Caco-2 (cell line): Measurements from ENCODE around the gene UCHL5. TPM values are rescaled to one million over a fixed set of nuclear protein-coding genes. Genes with fewer than 3 reads are reported as not detected.

Source experiments
- Bru-seq: library from RNA; stranded (reverse); fragments of 400-500 nt; gene quantifications from one replicate; lab custom pipeline; 2021; lab: Mats Ljungman, UMichigan
- BruChase-seq, 2 experiments: library from RNA; stranded (reverse); fragments of 400-500 nt; gene quantifications; one replicate each; lab custom pipeline; 2021; lab: Mats Ljungman, UMichigan
- BruUV-seq: library from RNA; stranded (reverse); fragments of 400-500 nt; replicated peaks from 2 replicates; lab custom pipeline; 2021; lab: Mats Ljungman, UMichigan
- CTCF ChIA-PET: fragments of 300-600 bp; sonication (Branson Sonifier 250); formaldehyde crosslinking; loops from one replicate; lab custom pipeline; 2022; ENCODE audit warnings: antibody characterized with exemption; lab: Charles Lee
- POLR2A ChIA-PET: fragments of 300-600 bp; sonication (Branson Sonifier 250); formaldehyde crosslinking; loops from one replicate; lab custom pipeline; 2022; ENCODE audit warnings: antibody characterized with exemption; lab: Charles Lee
- DNase-seq, 2 experiments: peaks; one replicate each; pipeline versions ENCODE4 v3.0.0 to v3.0.0-alpha.2; 2020 to 2022
- H3K27me3 ChIP-seq: replicated peaks from 2 replicates; pipeline ENCODE4 v1.6.0; 2011; ENCODE audit warnings: low read length; ENCODE audit not compliant: control insufficient read depth, insufficient read depth
- H3K36me3 ChIP-seq: 2 replicates; pipeline ENCODE4 v1.5.1; 2011; ENCODE audit warnings: low read length; ENCODE audit not compliant: control insufficient read depth, insufficient read depth
- H3K4me1 ChIP-seq: fragments of 250-450 bp; sonication (Bioruptor Pico); 2 replicates; pipeline ENCODE4 v1.5.1; 2020; ENCODE audit warnings: mild to moderate bottlenecking
- H3K4me3 ChIP-seq: 2 replicates; pipeline ENCODE4 v1.5.1; 2011; ENCODE audit warnings: low read depth, mild to moderate bottlenecking, control low read depth, low read length
- H3K9me3 ChIP-seq: fragments of 250-450 bp; sonication (Bioruptor Pico); 2 replicates; pipeline ENCODE4 v1.5.1; 2020; ENCODE audit warnings: mild to moderate bottlenecking, moderate library complexity
- H3K27ac Mint-ChIP-seq: one replicate; pipeline ENCODE4 v1.8.0; 2022; ENCODE audit warnings: mixed read lengths; ENCODE audit not compliant: unreplicated experiment
- H3K27me3 Mint-ChIP-seq: one replicate; pipeline ENCODE4 v1.8.0; 2022; ENCODE audit warnings: mixed read lengths; ENCODE audit not compliant: insufficient read depth, unreplicated experiment
- H3K36me3 Mint-ChIP-seq: one replicate; pipeline ENCODE4 v1.8.0; 2022; ENCODE audit warnings: mild to moderate bottlenecking, mixed read lengths; ENCODE audit not compliant: insufficient read depth, unreplicated experiment
- H3K4me1 Mint-ChIP-seq: one replicate; pipeline ENCODE4 v1.8.0; 2022; ENCODE audit warnings: low read depth, mixed read lengths; ENCODE audit not compliant: unreplicated experiment
- H3K4me3 Mint-ChIP-seq: one replicate; pipeline ENCODE4 v1.8.0; 2022; ENCODE audit warnings: mild to moderate bottlenecking, moderate library complexity, mixed read lengths; ENCODE audit not compliant: unreplicated experiment
- H3K9me3 Mint-ChIP-seq: one replicate; pipeline ENCODE4 v1.8.0; 2022; ENCODE audit warnings: mixed read lengths; ENCODE audit not compliant: unreplicated experiment
- intact Hi-C: fragments of 100-400 bp; cut with micrococcal nuclease; formaldehyde crosslinking; loops from one replicate; pipeline ENCODE4 v1.10.0; 2022; ENCODE audit not compliant: unreplicated experiment
- long read RNA-seq: library from polyadenylated mRNA; stranded (forward); transcript quantifications from one replicate; pipeline ENCODE4 v2.0.0, GENCODE V29; 2022
- total RNA-seq: library from RNA; stranded (reverse); gene quantifications from 2 replicates; pipeline ENCODE4 v1.2.3, GENCODE V29; 2022
- TF ChIP-seq, protein P1 (sequence below), 2 experiments: fragments of 200-600 bp in 1 of 2; IDR thresholded peaks; 1 replicate in 1 of 2; 2 replicates in 1 of 2; pipeline versions ENCODE4 v1.5.1 to v1.8.0; 2011 to 2022; ENCODE audit warnings: antibody characterized with exemption in 1 of 2, control low read depth in 1 of 2, inconsistent platforms in 1 of 2, low read depth in 1 of 2, low read length in 1 of 2, mild to moderate bottlenecking in 1 of 2, moderate library complexity in 1 of 2; ENCODE audit not compliant: insufficient read depth in 1 of 2, severe bottlenecking in 1 of 2, unreplicated experiment in 1 of 2

Gene UCHL5, protein sequence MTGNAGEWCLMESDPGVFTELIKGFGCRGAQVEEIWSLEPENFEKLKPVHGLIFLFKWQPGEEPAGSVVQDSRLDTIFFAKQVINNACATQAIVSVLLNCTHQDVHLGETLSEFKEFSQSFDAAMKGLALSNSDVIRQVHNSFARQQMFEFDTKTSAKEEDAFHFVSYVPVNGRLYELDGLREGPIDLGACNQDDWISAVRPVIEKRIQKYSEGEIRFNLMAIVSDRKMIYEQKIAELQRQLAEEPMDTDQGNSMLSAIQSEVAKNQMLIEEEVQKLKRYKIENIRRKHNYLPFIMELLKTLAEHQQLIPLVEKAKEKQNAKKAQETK
- total RNA-seq (49.6 and 49.9 TPM in 2 replicates), Bru-seq, nascent RNA (percentile 88 among the genes with signal in this experiment), BruChase-seq, experiment 1, labeled RNA remaining after a 2-hour chase (percentile 89 among the genes with signal in this experiment), BruChase-seq, experiment 2, labeled RNA remaining after a 6-hour chase (percentile 85 among the genes with signal in this experiment)
- long read RNA-seq, full-length matches to known transcripts, result 62 of 106 reads
- long read RNA-seq, partial matches to known transcripts, result 8 of 106 reads
- long read RNA-seq, other reads (novel, unspliced or antisense), result 36 of 106 reads

DNA sequence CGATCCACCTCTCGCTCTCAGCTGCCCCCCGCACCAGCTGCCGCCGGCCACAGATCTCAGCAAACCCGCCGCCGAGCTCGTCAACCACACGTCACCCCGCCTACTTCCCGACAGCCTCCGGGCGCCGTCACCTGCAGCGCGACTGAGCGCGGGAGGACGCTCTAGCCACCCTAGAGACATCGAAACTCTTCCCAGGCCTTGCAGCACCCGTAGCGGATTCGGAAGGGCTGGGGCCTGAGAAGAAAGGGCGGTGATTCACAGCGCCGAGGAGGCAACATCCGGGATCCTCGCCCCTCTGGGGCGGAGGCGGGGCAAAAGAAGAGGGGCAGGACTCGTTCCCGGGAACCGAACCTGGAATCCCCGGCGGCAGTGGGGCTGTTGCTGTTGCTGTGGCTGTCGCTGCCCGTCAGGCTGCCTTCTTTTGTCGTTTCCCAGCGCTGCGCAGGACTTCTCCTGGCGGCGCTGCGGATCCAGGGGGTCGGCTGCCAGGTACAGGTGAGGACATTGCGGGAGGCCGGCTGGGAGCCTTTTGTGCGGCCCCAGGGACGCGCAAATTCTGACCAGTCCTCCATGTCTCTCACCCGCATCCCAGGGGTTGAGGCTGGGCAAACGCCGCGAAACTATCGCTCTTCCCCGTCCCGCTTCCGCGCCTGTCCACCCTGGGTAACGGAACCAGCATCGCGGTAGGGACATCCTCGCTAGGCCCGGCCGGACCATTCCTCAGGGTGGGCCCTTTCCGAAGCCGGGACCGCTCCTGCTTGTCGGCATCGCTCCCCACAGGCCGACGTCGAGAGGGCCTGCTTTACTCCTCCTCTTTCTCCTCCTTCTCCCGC lies at the start of gene UCHL5, which contains the start of gene RO60:
Gene UCHL5, minus strand, starts transcription at position 79 of the 833 bp plus-strand sequence. CDS start 100 bp downstream, outside the sequence.
Gene RO60, plus strand, starts transcription at position 331 of the 833 bp plus-strand sequence. CDS start 9,443 bp downstream, outside the sequence.
- ChIA-PET POLR2A (interaction anchor here (0.5 to 1.2 kb wide), 7 partner anchors 21 to 259 kb away, joined by 3 to 15 read pairs (median 3); partner anchors contain the start of gene GLRX2), CTCF (interaction anchor here (0.6 to 0.7 kb wide), 2 partner anchors 12 to 62 kb away, joined by 3 read pairs; no protein-coding TSS in a partner anchor)
- no peaks in the 10 kb centered on the region for H3K9me3 ChIP-seq
- DNase-seq, result peak; percentile 96 to 98
- peak within 1 kb of the TSS; percentile 91 for H3K27ac Mint-ChIP-seq
- H3K27me3 Mint-ChIP-seq, result no peaks in the 10 kb centered on the region
- peaks cover 22% of the 10 kb centered on the region for H3K36me3 Mint-ChIP-seq
- no peaks in the 10 kb centered on the region for H3K9me3 Mint-ChIP-seq
- peak within 1 kb of the TSS; percentile 70 for H3K4me3 ChIP-seq
- H3K4me1 ChIP-seq, result peaks cover 5% of the 10 kb centered on the region; the same call in 1 of the 2 replicates
- intact Hi-C loops, result loop anchor here (1.0 to 2.0 kb wide), 5 partner anchors 23 to 251 kb away; partner anchors contain the start of genes CDC73 and GLRX2
- H3K4me3 Mint-ChIP-seq, result peak within 1 kb of the TSS; percentile 90
- peaks cover 15% of the 10 kb centered on the region for H3K4me1 Mint-ChIP-seq
- no TSS peak for BruUV-seq
- TF ChIP-seq, protein P1, sequence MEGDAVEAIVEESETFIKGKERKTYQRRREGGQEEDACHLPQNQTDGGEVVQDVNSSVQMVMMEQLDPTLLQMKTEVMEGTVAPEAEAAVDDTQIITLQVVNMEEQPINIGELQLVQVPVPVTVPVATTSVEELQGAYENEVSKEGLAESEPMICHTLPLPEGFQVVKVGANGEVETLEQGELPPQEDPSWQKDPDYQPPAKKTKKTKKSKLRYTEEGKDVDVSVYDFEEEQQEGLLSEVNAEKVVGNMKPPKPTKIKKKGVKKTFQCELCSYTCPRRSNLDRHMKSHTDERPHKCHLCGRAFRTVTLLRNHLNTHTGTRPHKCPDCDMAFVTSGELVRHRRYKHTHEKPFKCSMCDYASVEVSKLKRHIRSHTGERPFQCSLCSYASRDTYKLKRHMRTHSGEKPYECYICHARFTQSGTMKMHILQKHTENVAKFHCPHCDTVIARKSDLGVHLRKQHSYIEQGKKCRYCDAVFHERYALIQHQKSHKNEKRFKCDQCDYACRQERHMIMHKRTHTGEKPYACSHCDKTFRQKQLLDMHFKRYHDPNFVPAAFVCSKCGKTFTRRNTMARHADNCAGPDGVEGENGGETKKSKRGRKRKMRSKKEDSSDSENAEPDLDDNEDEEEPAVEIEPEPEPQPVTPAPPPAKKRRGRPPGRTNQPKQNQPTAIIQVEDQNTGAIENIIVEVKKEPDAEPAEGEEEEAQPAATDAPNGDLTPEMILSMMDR (IDR thresholded peaks at IDR 0.05; ENCODE audit: insufficient read depth in 1 of 2, low read depth in 1 of 2, low read length in 1 of 2, severe bottlenecking in 1 of 2, unreplicated experiment in 1 of 2), result peak in 1 of 2 experiments; percentile 21
- H3K36me3 ChIP-seq, result no peaks in the 10 kb centered on the region
- no peaks in the 10 kb centered on the region for H3K27me3 ChIP-seq

DNA sequence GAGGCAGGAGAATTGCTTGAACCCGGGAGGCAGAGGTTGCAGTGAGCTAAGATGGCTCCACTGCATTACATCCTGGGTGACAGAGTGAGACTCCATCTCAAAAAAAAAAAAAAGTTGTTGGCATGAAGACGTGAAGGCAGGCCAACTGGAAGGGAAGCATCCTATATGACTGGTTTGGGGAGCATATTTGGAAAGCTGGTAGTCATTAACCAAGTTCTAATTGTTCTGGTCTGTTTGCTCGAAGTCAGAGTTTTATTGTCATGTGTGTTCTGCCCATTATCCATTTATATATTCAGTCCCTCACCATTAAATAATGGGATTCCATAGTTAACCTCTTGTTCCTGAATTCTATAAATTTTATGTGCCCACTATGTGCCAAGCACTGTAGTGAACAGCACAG lies 49.3 kb upstream of the UCHL5 start:
- TF ChIP-seq, protein P1 (IDR thresholded peaks at IDR 0.05; ENCODE audit: insufficient read depth in 1 of 2, low read depth in 1 of 2, low read length in 1 of 2, severe bottlenecking in 1 of 2, unreplicated experiment in 1 of 2), result no peak
- no peak for DNase-seq
- Mint-ChIP-seq H3K36me3 (peaks cover 9% of the 10 kb centered on the region), H3K9me3 (no peaks in the 10 kb centered on the region), H3K4me1 (peaks cover 7% of the 10 kb centered on the region), H3K27ac (no peak overlapping the region), H3K4me3 (no peak overlapping the region), H3K27me3 (no peaks in the 10 kb centered on the region)
- Histone ChIP-seq H3K4me3 (no peak overlapping the region), H3K4me1 (peaks cover 20% of the 10 kb centered on the region), H3K36me3 (no peaks in the 10 kb centered on the region), H3K27me3 (no peaks in the 10 kb centered on the region), H3K9me3 (no peaks in the 10 kb centered on the region)
- no TSS peak for BruUV-seq
- ChIA-PET POLR2A (no interaction called here), CTCF (no interaction called here)
- intact Hi-C loops, result no loop called here
